NCI-H2196 (cell line): ENCODE results near the gene ARID1A.
A peak's percentile ranks its signal among the peaks of the same experiment; 100 is the strongest.
"Not testable (repeated sequence)": the region's sequence is repeated elsewhere in the genome, so short reads cannot be mapped to it uniquely, and the experiment has no call there.

ENCODE experiments used
- DNase-seq: peaks from one replicate; lab custom pipeline; 2025; ENCODE audit not compliant: unreplicated experiment; lab: John Stamatoyannopoulos, UW

The ARID1A gene

DNA sequence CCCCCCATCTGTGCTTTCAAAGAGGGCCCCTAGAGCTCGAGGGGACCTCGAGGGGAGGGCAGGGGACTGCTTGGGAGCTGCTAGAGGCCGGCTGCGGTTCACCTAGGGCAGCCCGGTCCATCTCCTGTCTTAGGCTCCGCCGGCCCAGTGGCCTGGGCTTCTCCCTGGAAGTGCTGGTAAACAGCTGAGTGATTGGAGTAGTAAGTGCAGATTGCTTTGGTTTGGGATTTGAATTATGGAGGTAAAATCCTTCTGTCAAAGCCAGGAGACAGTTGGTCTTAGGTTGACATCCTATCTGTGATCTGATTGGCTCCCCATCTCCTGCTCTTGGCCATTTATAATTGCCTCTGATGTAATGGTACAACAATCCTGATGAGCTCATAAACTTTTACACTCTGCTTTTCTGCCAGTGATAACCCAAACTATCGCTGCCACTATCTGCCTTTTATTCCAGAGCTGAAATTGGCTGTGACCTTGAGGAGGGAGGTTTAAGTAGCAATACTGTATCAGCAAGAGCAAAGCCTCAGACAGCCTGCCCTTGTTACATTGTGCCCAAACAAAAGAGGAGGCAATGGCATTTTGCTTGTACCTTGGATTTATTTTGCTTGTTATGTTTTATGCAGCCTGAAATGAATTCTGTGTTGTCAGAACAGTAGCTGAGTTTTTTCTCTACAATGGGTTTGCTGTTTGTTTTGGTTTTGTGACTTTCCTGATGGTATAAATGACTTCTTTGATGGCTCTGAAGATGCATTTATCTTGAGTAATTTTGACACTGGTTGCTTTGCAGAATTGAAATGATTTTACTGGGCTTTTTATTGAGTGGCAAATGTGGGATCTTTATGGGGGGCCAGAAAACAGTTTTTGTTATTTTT lies 2.4 kb downstream of the ARID1A start:
- DNase-seq = peak; percentile 81

- no peak for DNase-seq
Observed at GRCh38 chr1:26700711-26701110, 4.9 kb downstream of the ARID1A start.

DNA sequence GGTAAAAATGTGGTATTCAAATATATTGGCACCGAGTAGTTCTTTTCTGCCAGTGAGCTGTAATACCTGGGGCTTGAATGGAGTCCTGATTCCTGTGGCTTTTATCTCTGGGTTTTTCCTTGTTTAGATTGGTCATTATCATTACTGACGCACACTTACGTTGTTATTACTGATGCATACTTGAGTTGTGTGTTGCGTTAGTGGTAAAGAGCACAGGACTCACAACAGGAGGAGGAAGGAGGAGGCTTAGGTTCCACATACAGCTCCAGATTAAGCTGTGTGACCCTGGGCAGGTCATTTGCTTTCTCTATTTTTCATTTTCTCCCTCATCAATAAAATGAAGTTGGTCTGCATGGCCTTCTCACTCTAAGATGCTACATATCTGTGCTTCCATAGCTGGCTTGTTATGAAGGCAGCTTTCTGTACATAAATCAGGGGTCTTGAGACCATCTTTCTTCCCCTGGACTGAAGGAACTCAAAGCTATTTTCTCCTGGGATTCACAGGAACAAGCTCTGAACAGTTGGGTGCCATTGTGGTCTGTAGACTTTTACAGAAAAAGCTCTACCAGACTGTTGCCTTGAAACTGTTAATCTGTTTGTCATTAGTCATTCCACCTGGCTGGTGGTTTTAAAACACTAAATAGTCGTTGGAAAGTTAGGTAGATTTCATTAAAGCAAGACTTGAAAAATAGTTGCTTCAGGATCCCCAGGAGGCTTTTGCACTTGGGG lies 5.6 kb downstream of the ARID1A start:
- no peak for DNase-seq

DNA sequence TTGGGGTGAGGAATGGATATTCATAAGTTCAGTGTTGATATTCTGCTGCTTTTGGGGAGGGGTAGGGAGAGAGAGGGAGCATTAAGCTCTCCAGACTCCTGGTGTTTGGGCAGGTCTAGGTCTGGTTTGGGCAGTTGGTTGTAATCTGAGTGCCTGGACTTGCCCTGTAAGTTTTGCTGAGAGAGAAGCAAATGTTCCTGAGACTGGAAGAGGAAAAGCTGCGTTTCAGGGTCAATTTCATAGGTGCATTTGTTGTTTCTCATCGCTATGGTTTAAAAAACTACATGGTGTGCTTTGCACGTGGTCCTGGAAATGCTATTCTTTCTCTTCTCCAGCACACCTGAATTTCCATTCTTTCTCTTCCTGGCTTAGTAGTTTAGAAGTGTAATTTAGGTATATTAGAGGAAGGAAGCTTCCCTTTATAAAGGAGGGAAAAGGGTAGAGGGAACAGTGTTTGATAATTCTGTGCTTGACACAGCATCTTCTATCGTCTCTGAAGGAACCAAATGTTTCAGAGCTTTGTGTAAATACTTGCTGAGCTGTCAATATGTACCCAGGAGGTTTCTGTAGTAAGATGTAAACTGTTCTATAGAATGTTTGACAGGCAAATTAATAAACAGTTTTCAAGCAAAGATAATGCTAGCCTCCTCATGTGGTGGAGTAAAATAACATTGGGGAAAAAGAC lies 6.3 kb downstream of the ARID1A start:
- no peak for DNase-seq

DNA sequence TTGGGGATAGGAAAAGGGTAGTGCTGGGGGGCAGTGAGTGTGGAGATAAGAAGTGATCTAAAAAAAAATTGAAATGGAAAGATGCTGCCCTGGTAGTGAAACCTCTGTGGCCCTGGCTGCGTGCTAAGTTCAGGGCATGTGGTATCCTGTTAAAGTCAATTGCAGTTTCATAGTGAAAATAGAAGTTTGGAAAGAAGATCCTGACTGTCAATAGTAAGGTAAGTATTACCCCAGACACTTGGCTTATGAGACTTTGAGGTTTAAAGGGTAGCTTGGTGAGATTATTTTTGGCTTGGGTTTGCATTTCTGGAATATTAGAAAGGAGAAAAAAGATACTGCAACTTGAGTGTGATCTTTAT lies 6.8 kb downstream of the ARID1A start:
- no peak for DNase-seq

GRCh38 chr1:26703478-26703877 lies 7.7 kb downstream of the ARID1A start:
- no peak for DNase-seq

- DNase-seq = no peak
Observed at GRCh38 chr1:26704629-26705028, 8.8 kb downstream of the ARID1A start.

DNA sequence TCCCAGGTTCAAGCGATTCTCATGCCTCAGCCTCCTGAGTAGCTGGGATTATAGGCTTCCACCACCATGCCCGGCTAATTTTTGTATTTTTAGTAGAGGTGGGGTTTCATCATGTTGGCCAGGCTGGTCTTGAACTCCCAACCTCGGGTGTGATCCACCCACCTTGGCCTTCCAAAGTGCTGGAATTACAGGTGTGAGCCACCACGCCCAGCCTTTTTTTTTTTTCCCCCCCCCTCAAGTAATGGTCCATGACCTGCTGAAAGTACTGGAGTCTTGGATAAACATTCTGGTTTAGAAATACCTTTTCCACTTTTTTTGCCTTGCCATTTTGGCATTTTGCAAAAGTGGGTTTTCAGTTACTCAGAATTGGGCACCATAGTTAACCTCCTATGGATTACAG lies 9.4 kb downstream of the ARID1A start:
- DNase-seq = not testable (repeated sequence)

GRCh38 chr1:26705788-26706311 lies 10.0 kb downstream of the ARID1A start:
- DNase-seq = peak; percentile 18

DNA sequence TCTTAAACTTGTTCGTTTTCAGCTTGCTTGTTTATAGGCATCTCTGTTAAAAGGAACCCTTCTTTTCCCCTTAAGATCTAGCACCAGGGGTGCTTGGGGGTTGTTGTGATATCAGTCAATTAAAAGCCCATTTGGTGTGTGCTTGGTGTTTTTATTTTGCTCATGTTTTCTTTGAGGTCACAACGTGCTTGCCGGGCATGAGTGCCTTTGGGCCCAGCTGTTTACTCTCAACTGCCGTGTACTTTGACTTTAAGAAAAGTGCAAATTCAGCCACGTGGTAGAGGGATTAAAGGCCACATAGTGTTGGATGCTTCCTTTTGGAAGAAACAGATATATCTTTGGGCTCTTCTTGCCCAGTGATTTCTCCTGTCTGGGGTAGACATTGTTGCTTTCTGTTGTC lies 10.5 kb downstream of the ARID1A start:
- no peak for DNase-seq

- DNase-seq = no peak
Observed at GRCh38 chr1:26710811-26711210, 15.0 kb downstream of the ARID1A start.

GRCh38 chr1:26711777-26712176 lies 16.0 kb downstream of the ARID1A start:
- DNase-seq = no peak

DNA sequence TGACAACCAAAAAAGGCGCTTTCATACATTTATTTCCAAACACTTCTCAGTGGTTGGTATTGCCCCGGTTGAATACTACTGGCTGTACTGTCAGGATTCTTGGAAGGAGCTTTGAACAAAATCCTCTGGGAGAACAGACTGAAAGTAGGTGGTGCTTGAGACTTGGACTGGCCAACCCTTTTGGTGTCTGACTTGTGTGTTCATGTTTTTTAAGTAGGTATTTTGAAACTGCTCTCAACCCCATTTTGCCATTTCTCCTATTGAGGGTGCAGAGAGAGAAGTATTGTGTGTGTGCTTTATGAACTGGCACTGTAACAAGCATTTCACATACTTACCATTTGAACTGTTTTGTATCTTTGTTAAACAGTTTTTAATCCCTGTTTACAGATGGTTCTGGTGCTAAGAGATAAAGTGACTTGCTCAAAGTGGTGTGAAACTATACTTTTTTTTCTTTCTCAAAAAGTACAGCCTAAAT lies 21.2 kb downstream of the ARID1A start:
- no peak for DNase-seq

- DNase-seq = no peak
Observed at GRCh38 chr1:26719205-26719604, 23.4 kb downstream of the ARID1A start.

DNA sequence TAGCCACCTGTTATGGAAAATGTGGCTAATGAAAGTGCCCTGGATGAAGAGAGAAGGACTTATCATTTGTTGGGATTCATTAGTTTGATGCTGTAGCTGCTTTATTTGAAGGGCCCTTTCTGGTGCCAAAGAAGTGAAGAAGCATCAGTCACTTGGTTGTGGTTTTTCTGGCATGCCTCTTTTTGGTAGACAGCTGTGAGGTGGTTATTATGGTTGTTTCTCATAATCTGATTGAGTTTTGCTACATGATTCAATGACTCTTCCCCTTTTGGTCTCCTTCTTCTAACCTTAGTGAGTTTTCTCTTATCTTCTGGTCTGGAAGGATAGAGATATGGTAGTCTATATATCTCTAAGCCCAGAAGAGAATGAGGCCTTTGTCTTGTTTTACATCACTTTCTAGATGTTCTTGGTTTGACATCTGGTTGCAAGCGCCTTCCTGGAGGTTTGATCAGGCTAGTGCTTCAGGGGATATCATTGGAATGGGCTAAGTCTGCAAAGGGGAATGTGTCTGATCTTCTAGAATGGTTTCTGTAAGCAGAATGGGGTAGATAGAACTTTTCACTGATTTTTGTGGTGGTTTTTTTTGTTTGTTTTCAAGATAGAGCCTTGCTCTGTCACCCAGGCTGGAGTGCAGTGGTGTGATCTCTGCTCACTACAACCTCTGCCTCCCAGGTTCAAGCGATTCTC lies 26.0 kb downstream of the ARID1A start:
- DNase-seq = no peak

- DNase-seq = peak; percentile 92
Observed at GRCh38 chr1:26723013-26723991, 27.5 kb downstream of the ARID1A start.

- no peak for DNase-seq
Observed at GRCh38 chr1:26724118-26724517, 28.3 kb downstream of the ARID1A start.

GRCh38 chr1:26724926-26725325 lies 29.1 kb downstream of the ARID1A start:
- no peak for DNase-seq

GRCh38 chr1:26725904-26726303 lies 30.1 kb downstream of the ARID1A start:
- not testable (repeated sequence) for DNase-seq

DNA sequence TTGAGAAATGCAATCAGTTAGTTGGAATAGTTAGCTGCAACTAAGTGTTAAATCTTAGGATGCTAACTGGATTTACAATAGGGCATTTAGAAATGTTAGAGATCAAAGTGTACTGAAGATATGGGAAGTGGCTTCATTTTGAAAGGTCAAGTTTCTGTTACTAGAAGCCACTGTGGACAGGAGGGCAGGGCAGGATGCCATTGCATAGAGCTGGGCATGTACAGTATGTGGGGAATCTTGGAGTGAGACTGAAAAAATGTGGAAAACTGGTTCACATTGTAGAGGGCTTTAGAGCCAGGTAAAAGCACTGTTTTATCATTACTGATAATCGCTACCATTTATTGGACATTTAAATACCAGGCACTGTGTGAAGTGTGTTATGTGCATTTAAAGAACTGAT lies 31.0 kb downstream of the ARID1A start:
- DNase-seq = no peak
